Measurements from ENCODE around the gene GABRD. TPM values are rescaled to one million over a fixed set of nuclear protein-coding genes. Genes with fewer than 3 reads are reported as not detected.

Gene GABRD
- total RNA-seq, 1 experiment from 2014 or later: 1.7 TPM

DNA sequence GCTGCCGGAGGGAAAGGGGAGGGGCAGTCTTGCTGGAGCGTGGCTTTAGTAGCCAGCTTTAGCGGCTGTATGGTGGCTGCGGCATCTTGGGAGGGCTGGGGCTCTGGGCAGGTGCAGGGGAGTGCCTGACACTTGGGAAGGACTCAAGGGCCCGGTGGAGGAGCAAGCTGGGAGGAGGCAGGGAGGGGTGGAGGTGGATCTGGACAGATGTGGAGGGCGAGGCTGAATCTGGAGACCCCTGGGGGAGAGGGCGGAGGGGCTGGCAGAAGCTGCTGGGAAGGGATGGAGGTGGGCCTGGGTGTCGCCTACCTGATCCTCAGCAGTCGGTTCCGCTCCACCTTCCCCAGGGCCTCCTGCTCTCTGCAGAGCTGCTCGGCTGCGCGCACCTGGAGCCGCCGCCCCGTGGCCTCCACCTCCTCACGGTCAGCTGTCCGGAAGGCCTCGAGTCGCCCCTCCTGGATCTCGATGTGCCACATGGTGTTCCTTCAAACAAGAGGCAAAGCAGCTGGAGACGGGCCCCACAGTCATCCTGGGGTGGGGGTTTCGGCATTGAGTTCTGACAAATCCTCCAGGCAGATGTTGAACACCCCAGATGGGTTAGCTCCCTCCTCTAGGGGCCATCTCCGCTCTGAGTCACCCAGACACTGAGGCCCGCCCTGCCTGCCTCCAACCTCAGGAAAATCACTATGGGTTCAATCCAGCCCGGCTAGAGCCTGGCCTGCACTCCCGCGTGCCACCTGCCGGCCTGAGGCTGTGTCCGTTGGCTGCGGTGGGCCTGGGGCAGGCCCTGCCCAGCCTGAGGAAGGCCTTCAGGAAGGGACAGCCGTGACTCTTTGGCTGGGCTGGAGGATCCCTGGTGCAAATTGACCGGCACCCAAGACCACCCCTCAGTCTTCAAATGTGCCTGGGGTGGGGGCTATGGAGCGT is 45.2 kb upstream of the GABRD start:
- Mint-ChIP-seq H3K27ac (no peak overlapping the region), H3K36me3 (peaks cover 4% of the 10 kb centered on the region; the same call in 1 of the 2 replicates), H3K27me3 (ENCODE audit: low read depth) (no peaks in the 10 kb centered on the region), H3K9me3 (peaks cover 15% of the 10 kb centered on the region), H3K4me3 (no peak overlapping the region), H3K4me1 (no peaks in the 10 kb centered on the region)
- no peak for TF ChIP-seq ZNF219 (CRISPR knock-in tag; IDR thresholded peaks at IDR 0.05; ENCODE audit: borderline replicate concordance)
- TF ChIP-seq, protein P1, sequence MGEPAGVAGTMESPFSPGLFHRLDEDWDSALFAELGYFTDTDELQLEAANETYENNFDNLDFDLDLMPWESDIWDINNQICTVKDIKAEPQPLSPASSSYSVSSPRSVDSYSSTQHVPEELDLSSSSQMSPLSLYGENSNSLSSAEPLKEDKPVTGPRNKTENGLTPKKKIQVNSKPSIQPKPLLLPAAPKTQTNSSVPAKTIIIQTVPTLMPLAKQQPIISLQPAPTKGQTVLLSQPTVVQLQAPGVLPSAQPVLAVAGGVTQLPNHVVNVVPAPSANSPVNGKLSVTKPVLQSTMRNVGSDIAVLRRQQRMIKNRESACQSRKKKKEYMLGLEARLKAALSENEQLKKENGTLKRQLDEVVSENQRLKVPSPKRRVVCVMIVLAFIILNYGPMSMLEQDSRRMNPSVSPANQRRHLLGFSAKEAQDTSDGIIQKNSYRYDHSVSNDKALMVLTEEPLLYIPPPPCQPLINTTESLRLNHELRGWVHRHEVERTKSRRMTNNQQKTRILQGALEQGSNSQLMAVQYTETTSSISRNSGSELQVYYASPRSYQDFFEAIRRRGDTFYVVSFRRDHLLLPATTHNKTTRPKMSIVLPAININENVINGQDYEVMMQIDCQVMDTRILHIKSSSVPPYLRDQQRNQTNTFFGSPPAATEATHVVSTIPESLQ (CRISPR knock-in tag; IDR thresholded peaks at IDR 0.05): no peak
- TF ChIP-seq, protein P2, sequence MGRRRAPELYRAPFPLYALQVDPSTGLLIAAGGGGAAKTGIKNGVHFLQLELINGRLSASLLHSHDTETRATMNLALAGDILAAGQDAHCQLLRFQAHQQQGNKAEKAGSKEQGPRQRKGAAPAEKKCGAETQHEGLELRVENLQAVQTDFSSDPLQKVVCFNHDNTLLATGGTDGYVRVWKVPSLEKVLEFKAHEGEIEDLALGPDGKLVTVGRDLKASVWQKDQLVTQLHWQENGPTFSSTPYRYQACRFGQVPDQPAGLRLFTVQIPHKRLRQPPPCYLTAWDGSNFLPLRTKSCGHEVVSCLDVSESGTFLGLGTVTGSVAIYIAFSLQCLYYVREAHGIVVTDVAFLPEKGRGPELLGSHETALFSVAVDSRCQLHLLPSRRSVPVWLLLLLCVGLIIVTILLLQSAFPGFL (CRISPR knock-in tag; IDR thresholded peaks at IDR 0.05; ENCODE audit: borderline replicate concordance): no peak
- no peak for TF ChIP-seq FOXP1 (CRISPR knock-in tag; IDR thresholded peaks at IDR 0.05; ENCODE audit: borderline replicate concordance)
- TF ChIP-seq, protein P3, sequence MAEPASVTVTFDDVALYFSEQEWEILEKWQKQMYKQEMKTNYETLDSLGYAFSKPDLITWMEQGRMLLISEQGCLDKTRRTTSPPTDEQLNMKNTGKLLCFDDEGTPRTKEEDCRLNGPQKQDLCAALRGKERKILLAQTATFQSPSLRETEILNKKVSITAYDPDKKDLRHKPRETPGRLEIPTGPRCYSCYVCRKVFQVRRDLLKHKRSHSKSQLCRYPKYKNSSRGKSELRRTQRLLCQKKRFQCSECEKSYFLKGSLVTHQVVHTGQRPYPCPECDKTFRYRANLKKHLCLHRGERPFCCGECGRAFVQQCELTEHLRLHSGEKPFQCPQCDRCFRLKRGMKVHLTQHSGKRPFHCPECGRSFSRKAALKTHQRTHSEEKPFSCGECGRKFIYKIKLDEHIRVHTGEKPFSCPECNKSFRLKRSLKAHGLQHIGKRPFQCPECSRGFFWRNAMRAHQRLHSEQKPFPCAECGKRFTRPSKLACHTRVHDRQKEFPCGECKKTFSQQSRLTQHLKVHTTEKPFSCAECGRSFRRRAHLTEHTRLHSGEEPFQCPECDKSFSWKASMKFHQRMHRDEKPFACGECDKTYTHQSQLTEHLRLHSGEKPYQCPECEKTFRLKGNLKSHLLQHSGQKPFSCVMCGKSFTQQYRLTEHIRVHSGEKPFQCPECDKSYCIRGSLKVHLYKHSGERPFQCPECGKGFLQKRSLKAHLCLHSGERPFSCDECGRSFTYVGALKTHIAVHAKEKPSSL (CRISPR knock-in tag; conservative IDR thresholded peaks at IDR 0.05): no peak
- TF ChIP-seq TEAD1 (CRISPR knock-in tag; IDR thresholded peaks at IDR 0.05): no peak
- no peak for TF ChIP-seq MYBL2 (CRISPR knock-in tag; IDR thresholded peaks at IDR 0.05)
- no peak for TF ChIP-seq ZNF671 (CRISPR knock-in tag; IDR thresholded peaks at IDR 0.05)
- no peak for TF ChIP-seq ATF1 (CRISPR knock-in tag; IDR thresholded peaks at IDR 0.05)
- no peak for TF ChIP-seq JUN (CRISPR knock-in tag; IDR thresholded peaks at IDR 0.05)
- no peak for TF ChIP-seq MXD4 (CRISPR knock-in tag; IDR thresholded peaks at IDR 0.05; ENCODE audit: borderline replicate concordance)
- TF ChIP-seq CBFB (CRISPR knock-in tag; IDR thresholded peaks at IDR 0.05; ENCODE audit: low read depth): no peak
- TF ChIP-seq ZNF416 (CRISPR knock-in tag; IDR thresholded peaks at IDR 0.05): no peak
- no peak for DNase-seq (ENCODE audit: low spot score)
- ATAC-seq: no peak
- ChIA-PET POLR2A (interaction anchor here (1.3 kb wide), 1 partner anchor 45 kb away, joined by 3 read pairs; the partner anchor contains the start of gene GABRD), CTCF (interaction anchor here (1.0 to 2.5 kb wide), 5 partner anchors 14 to 77 kb away, joined by 3 to 9 read pairs (median 7); no protein-coding TSS in a partner anchor)

DNA sequence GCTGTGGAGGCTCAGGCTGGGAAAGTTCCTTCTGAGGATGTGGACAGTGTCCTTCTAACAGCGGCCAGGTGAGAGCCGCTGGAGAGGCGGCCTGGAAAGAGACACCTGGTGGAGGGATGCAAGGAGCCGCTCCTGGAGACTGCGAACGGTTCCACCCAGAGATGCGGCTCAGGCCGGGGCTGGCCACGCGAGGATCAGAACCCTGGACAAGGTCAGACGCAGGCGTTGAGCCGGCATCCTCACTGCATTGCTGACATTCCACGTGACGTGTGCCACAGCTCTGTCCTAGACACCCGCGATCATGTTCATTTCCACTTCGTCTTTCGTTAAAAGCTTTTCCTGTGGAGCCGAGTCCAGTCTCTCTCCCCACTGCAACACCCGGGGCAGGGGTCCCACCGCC is 44.3 kb upstream of the GABRD start:
- CTCF ChIA-PET: interaction anchor here (2.5 kb wide), 1 partner anchor 72 kb away, joined by 9 read pairs; no protein-coding TSS in a partner anchor
- no peak for TF ChIP-seq CBFB (CRISPR knock-in tag; IDR thresholded peaks at IDR 0.05; ENCODE audit: low read depth)
- no peak for TF ChIP-seq TEAD4 (CRISPR knock-in tag; IDR thresholded peaks at IDR 0.05)
- TF ChIP-seq SMAD4 (CRISPR knock-in tag; IDR thresholded peaks at IDR 0.05): no peak
- TF ChIP-seq, protein P4, sequence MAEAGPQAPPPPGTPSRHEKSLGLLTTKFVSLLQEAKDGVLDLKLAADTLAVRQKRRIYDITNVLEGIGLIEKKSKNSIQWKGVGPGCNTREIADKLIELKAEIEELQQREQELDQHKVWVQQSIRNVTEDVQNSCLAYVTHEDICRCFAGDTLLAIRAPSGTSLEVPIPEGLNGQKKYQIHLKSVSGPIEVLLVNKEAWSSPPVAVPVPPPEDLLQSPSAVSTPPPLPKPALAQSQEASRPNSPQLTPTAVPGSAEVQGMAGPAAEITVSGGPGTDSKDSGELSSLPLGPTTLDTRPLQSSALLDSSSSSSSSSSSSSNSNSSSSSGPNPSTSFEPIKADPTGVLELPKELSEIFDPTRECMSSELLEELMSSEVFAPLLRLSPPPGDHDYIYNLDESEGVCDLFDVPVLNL (CRISPR knock-in tag; IDR thresholded peaks at IDR 0.05; ENCODE audit: borderline replicate concordance, low read depth): no peak
- TF ChIP-seq, protein P5, sequence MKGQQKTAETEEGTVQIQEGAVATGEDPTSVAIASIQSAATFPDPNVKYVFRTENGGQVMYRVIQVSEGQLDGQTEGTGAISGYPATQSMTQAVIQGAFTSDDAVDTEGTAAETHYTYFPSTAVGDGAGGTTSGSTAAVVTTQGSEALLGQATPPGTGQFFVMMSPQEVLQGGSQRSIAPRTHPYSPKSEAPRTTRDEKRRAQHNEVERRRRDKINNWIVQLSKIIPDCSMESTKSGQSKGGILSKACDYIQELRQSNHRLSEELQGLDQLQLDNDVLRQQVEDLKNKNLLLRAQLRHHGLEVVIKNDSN (CRISPR knock-in tag; IDR thresholded peaks at IDR 0.05): no peak
- no peak for TF ChIP-seq ZBTB21 (CRISPR knock-in tag; IDR thresholded peaks at IDR 0.05; ENCODE audit: borderline replicate concordance)
- no peak for TF ChIP-seq FOXK1 (CRISPR knock-in tag; IDR thresholded peaks at IDR 0.05)
- TF ChIP-seq KAT7 (CRISPR knock-in tag; IDR thresholded peaks at IDR 0.05; ENCODE audit: borderline replicate concordance): no peak
- no peak for TF ChIP-seq FOXP1 (CRISPR knock-in tag; IDR thresholded peaks at IDR 0.05; ENCODE audit: borderline replicate concordance)
- TF ChIP-seq TP53 (CRISPR knock-in tag; IDR thresholded peaks at IDR 0.05): no peak
- TF ChIP-seq, protein P6, sequence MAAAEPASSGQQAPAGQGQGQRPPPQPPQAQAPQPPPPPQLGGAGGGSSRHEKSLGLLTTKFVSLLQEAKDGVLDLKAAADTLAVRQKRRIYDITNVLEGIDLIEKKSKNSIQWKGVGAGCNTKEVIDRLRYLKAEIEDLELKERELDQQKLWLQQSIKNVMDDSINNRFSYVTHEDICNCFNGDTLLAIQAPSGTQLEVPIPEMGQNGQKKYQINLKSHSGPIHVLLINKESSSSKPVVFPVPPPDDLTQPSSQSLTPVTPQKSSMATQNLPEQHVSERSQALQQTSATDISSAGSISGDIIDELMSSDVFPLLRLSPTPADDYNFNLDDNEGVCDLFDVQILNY (CRISPR knock-in tag; IDR thresholded peaks at IDR 0.05): no peak
- TF ChIP-seq ZNF671 (CRISPR knock-in tag; IDR thresholded peaks at IDR 0.05): no peak
- TF ChIP-seq, protein P7, sequence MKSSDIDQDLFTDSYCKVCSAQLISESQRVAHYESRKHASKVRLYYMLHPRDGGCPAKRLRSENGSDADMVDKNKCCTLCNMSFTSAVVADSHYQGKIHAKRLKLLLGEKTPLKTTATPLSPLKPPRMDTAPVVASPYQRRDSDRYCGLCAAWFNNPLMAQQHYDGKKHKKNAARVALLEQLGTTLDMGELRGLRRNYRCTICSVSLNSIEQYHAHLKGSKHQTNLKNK (CRISPR knock-in tag; IDR thresholded peaks at IDR 0.05): no peak
- TF ChIP-seq ZNF219 (CRISPR knock-in tag; IDR thresholded peaks at IDR 0.05; ENCODE audit: borderline replicate concordance): no peak
- TF ChIP-seq, protein P8, sequence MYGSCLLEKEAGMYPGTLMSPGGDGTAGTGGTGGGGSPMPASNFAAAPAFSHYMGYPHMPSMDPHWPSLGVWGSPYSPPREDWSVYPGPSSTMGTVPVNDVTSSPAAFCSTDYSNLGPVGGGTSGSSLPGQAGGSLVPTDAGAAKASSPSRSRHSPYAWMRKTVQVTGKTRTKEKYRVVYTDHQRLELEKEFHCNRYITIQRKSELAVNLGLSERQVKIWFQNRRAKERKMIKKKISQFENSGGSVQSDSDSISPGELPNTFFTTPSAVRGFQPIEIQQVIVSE (CRISPR knock-in tag; IDR thresholded peaks at IDR 0.05; ENCODE audit: borderline replicate concordance): no peak

More for the DNA sequence above, 44.3 kb upstream of the GABRD start:
- ATAC-seq (peak; percentile 32; the same call in 1 of the 2 replicates), DNase-seq (ENCODE audit: low spot score) (no peak)
- H3K4me1 Mint-ChIP-seq: no peaks in the 10 kb centered on the region
- H3K36me3 Mint-ChIP-seq: peaks cover 6% of the 10 kb centered on the region; the same call in 1 of the 2 replicates
- no peak overlapping the region for H3K4me3 Mint-ChIP-seq
- no peaks in the 10 kb centered on the region for H3K27me3 Mint-ChIP-seq (ENCODE audit: low read depth)
- H3K9me3 Mint-ChIP-seq: peaks cover 24% of the 10 kb centered on the region
- peak overlapping the region; percentile 49; the same call in 1 of the 2 replicates for H3K27ac Mint-ChIP-seq
- POLR2A ChIA-PET: no interaction called here
